Measurements from ENCODE around the gene NTM.

The NTM gene

GRCh38 chr11:131549099-131549498 is 178.7 kb downstream of the NTM start:
- DNase-seq (ENCODE audit: low read depth, low spot score): no peak

- DNase-seq (ENCODE audit: low read depth, low spot score): no peak
These were observed 179.4 kb downstream of the NTM start for GRCh38 chr11:131549770-131550169.

GRCh38 chr11:131560287-131560686 is 189.9 kb downstream of the NTM start:
- DNase-seq (ENCODE audit: low read depth, low spot score): no peak

- DNase-seq (ENCODE audit: low read depth, low spot score): no peak
These were observed 191.1 kb downstream of the NTM start for GRCh38 chr11:131561501-131561900.

GRCh38 chr11:131561972-131562371 is 191.6 kb downstream of the NTM start:
- DNase-seq (ENCODE audit: low read depth, low spot score): no peak

GRCh38 chr11:131568318-131568717 is 197.9 kb downstream of the NTM start:
- no peak for DNase-seq (ENCODE audit: low read depth, low spot score)

GRCh38 chr11:131571571-131571970 is 201.2 kb downstream of the NTM start:
- DNase-seq (ENCODE audit: low read depth, low spot score): no peak

- no peak for DNase-seq (ENCODE audit: low read depth, low spot score)
These were observed 202.0 kb downstream of the NTM start for GRCh38 chr11:131572423-131572822.

- DNase-seq (ENCODE audit: low read depth, low spot score): no peak
These were observed 209.5 kb downstream of the NTM start for GRCh38 chr11:131579932-131580387.

- no peak for DNase-seq (ENCODE audit: low read depth, low spot score)
These were observed 210.1 kb downstream of the NTM start for GRCh38 chr11:131580476-131580875.

- DNase-seq (ENCODE audit: low read depth, low spot score): no peak
These were observed 210.6 kb downstream of the NTM start for GRCh38 chr11:131581046-131581445.

- DNase-seq (ENCODE audit: low read depth, low spot score): no peak
These were observed 211.7 kb downstream of the NTM start for GRCh38 chr11:131582021-131582525.

GRCh38 chr11:131583421-131583820 is 213.0 kb downstream of the NTM start:
- no peak for DNase-seq (ENCODE audit: low read depth, low spot score)

- no peak for DNase-seq (ENCODE audit: low read depth, low spot score)
These were observed 213.5 kb downstream of the NTM start for GRCh38 chr11:131583938-131584337.

GRCh38 chr11:131584785-131585592 is 214.6 kb downstream of the NTM start:
- no peak for DNase-seq (ENCODE audit: low read depth, low spot score)

- DNase-seq (ENCODE audit: low read depth, low spot score): no peak
These were observed 217.6 kb downstream of the NTM start for GRCh38 chr11:131588057-131588456.

GRCh38 chr11:131591051-131591461 is 220.6 kb downstream of the NTM start:
- no peak for DNase-seq (ENCODE audit: low read depth, low spot score)

- DNase-seq (ENCODE audit: low read depth, low spot score): no peak
These were observed 221.7 kb downstream of the NTM start for GRCh38 chr11:131592152-131592551.

GRCh38 chr11:131592734-131593133 is 222.3 kb downstream of the NTM start:
- DNase-seq (ENCODE audit: low read depth, low spot score): no peak

- no peak for DNase-seq (ENCODE audit: low read depth, low spot score)
These were observed 222.9 kb downstream of the NTM start for GRCh38 chr11:131593301-131593700.

- DNase-seq (ENCODE audit: low read depth, low spot score): no peak
These were observed 225.4 kb downstream of the NTM start for GRCh38 chr11:131595797-131596196.

- no peak for DNase-seq (ENCODE audit: low read depth, low spot score)
These were observed 227.5 kb downstream of the NTM start for GRCh38 chr11:131597890-131598289.

GRCh38 chr11:131598305-131598704 is 227.9 kb downstream of the NTM start:
- DNase-seq (ENCODE audit: low read depth, low spot score): no peak

Data from iPS DF 19.7 (cell line).